GM20000 (cell line): ENCODE results near the gene C1orf141.

ENCODE experiments used
- DNase-seq: peaks from one replicate; pipeline ENCODE4 v3.0.0; 2012; ENCODE audit warnings: low spot score
- CTCF ChIP-seq: IDR thresholded peaks from 2 replicates; pipeline ENCODE4 v1.5.1; 2012; ENCODE audit warnings: mild to moderate bottlenecking, control low read depth; ENCODE audit errors: extremely low read depth, missing control alignments

Gene C1orf141

DNA sequence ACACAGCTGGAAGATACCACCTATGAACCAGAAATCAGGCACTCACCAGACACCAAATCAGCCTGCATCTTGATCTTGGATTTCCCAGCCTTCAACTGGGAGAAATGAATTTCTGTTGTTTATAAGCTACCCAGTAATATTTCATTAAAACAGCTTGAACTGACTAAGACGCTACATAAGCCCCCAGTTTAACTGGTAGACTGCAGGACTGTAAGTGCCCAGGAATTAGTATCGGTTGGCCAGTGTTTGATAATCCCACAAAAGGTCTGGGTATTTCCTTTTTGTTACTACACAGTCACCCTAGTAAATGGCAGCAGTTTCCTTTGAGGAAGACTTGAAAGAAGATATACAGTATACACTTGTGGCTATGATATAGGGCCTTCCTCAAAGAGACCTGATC lies 73.5 kb downstream of the C1orf141 start:
- TF ChIP-seq CTCF: no peak
- DNase-seq: no peak

- DNase-seq: no peak
These were observed 74.0 kb downstream of the C1orf141 start for GRCh38 chr1:67060811-67061218.

DNA sequence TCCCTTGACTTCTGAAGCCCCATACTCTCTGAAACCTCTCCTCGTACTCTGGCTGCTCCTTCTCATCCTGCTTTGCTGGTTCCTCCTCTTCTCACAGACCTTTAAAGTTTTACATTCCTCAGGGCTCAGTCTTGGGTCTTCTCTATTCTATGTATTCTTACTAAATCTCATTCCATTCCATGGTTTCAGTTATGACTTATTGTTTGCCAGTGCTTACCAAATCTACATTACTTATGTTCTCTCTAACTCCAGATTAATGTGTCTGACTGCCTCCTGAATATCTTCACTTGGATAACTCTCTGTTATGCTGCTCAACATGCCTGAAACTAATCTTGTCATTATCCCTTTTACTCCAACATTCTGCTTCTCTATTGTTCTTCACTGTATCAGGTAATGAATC lies 75.4 kb downstream of the C1orf141 start:
- no peak for TF ChIP-seq CTCF
- DNase-seq: no peak

More at GRCh38 chr1:67060811-67061218, 74.0 kb downstream of the C1orf141 start:
- TF ChIP-seq CTCF: no peak

DNA sequence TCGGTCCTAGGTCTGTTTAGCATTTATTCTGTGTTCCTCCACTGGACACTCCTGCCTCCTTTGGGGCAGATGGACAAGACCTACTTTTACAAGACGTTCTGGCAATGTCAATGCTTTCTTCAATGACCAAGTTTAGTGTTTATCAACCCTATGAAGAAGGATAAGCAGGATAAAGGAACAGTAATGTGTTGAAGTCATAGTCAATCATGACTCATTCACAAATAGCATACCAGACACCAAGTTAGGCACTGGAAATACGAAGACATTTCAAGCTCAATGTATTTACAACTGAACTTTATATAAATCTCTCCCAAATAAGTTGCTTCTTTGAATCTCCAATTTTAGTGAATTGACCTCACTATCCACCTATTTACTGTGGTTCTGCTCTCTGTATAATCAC lies 76.0 kb downstream of the C1orf141 start:
- no peak for DNase-seq
- TF ChIP-seq CTCF: no peak

GRCh38 chr1:67058242-67058641 lies 76.5 kb downstream of the C1orf141 start:
- no peak for TF ChIP-seq CTCF
- no peak for DNase-seq

GRCh38 chr1:67053785-67054772 lies 80.7 kb downstream of the C1orf141 start, which contains the start of gene SLC35D1:
TSS of gene SLC35D1 (minus strand) at chr1:67054148. CDS start at chr1:67054013, 135 bp downstream.
- TF ChIP-seq CTCF: no peak
- peak; percentile 93 for DNase-seq

DNA sequence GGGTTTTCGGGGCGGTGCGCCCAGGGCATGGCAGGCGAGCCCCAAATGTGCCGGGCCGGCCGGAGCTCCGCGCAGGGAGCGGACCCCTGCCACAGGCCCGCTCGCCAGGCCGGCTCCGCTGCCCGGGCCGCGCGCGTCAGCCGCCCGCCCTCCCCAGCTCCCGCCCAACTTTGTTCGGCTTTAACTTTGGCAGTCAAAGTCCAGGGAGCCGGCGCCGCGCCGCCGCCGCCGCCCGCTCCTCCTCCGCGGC lies 81.3 kb downstream of the C1orf141 start:
- no peak for DNase-seq

More for the DNA sequence above, 81.3 kb downstream of the C1orf141 start:
- TF ChIP-seq CTCF: no peak
